ENCODE data around the gene CPT1C.

DNA sequence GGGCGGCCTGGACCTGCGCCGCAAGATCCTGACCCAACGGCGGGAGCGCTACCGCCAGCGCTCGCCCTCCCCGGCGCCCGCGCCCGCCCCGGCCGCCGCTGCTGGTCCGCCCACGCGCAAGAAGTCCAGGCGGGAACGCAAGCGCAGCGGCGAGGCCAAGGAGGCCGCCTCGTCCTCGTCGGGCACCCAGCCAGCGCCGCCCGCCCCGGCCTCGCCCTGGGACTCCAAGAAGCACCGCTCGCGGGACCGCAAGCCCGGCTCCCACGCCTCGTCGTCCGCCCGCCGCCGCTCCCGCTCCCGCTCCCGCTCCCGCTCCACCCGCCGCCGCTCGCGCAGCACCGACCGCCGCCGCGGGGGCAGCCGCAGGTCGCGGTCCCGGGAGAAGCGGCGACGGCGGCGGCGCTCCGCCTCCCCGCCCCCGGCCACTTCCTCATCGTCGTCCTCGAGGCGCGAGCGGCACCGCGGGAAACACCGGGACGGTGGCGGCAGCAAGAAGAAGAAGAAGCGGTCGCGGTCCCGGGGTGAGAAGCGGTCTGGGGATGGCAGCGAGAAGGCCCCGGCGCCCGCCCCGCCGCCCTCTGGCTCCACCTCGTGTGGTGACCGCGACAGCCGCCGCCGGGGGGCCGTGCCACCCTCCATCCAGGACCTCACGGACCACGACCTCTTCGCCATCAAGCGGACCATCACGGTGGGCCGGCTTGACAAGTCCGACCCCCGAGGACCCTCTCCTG lies 38.9 kb upstream of the CPT1C start:
- TF ChIP-seq, protein P1, sequence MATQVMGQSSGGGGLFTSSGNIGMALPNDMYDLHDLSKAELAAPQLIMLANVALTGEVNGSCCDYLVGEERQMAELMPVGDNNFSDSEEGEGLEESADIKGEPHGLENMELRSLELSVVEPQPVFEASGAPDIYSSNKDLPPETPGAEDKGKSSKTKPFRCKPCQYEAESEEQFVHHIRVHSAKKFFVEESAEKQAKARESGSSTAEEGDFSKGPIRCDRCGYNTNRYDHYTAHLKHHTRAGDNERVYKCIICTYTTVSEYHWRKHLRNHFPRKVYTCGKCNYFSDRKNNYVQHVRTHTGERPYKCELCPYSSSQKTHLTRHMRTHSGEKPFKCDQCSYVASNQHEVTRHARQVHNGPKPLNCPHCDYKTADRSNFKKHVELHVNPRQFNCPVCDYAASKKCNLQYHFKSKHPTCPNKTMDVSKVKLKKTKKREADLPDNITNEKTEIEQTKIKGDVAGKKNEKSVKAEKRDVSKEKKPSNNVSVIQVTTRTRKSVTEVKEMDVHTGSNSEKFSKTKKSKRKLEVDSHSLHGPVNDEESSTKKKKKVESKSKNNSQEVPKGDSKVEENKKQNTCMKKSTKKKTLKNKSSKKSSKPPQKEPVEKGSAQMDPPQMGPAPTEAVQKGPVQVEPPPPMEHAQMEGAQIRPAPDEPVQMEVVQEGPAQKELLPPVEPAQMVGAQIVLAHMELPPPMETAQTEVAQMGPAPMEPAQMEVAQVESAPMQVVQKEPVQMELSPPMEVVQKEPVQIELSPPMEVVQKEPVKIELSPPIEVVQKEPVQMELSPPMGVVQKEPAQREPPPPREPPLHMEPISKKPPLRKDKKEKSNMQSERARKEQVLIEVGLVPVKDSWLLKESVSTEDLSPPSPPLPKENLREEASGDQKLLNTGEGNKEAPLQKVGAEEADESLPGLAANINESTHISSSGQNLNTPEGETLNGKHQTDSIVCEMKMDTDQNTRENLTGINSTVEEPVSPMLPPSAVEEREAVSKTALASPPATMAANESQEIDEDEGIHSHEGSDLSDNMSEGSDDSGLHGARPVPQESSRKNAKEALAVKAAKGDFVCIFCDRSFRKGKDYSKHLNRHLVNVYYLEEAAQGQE (IDR thresholded peaks at IDR 0.05; ENCODE audit: borderline replicate concordance), result no peak
- TF ChIP-seq, protein P2, sequence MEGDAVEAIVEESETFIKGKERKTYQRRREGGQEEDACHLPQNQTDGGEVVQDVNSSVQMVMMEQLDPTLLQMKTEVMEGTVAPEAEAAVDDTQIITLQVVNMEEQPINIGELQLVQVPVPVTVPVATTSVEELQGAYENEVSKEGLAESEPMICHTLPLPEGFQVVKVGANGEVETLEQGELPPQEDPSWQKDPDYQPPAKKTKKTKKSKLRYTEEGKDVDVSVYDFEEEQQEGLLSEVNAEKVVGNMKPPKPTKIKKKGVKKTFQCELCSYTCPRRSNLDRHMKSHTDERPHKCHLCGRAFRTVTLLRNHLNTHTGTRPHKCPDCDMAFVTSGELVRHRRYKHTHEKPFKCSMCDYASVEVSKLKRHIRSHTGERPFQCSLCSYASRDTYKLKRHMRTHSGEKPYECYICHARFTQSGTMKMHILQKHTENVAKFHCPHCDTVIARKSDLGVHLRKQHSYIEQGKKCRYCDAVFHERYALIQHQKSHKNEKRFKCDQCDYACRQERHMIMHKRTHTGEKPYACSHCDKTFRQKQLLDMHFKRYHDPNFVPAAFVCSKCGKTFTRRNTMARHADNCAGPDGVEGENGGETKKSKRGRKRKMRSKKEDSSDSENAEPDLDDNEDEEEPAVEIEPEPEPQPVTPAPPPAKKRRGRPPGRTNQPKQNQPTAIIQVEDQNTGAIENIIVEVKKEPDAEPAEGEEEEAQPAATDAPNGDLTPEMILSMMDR (IDR thresholded peaks at IDR 0.05; ENCODE audit: poor library complexity, severe bottlenecking), result no peak
- no peak for TF ChIP-seq POLR2AphosphoS5 (IDR thresholded peaks at IDR 0.05)
- no peak for TF ChIP-seq EZH2 (IDR thresholded peaks at IDR 0.05; ENCODE audit: borderline replicate concordance, insufficient read depth, low read length, poor library complexity, severe bottlenecking)
- no peak for TF ChIP-seq TAF1 (IDR thresholded peaks at IDR 0.05; ENCODE audit: low read depth)
